Stomach (tissue), 9 donors: ENCODE results near the gene PAPLN. TPM values are rescaled to one million over a fixed set of nuclear protein-coding genes. Genes with fewer than 3 reads are reported as not detected.

Source experiments
- DNase-seq, 2 donors: peaks; one replicate each; pipeline versions ENCODE4 v3.0.0 to v3.0.0-alpha.2; 2013 to 2019
- H3K27ac ChIP-seq, 5 donors: fragments of 200-600 bp in 4 of 5; sonication (generic) in 4 of 5; one replicate each; pipeline ENCODE4 v1.5.1; 2013 to 2019; ENCODE audit warnings: mild to moderate bottlenecking in 1 of 5, moderate library complexity in 1 of 5
- H3K27me3 ChIP-seq, 3 donors: fragments of 200-600 bp; sonication (generic); one replicate each; pipeline ENCODE4 v1.5.1; 2017 to 2019; ENCODE audit warnings: mixed run types in 1 of 3
- H3K36me3 ChIP-seq, 4 donors: fragments of 200-600 bp; sonication (generic); 1 replicate in 3 of 4; 2 replicates in 1 of 4; pipeline ENCODE4 v1.5.1; 2016 to 2019
- H3K4me1 ChIP-seq, 4 donors: fragments of 200-600 bp; sonication (generic); one replicate each; pipeline ENCODE4 v1.5.1; 2016 to 2019
- H3K4me3 ChIP-seq, 4 donors: fragments of 200-600 bp; sonication (generic) in 3 of 4; one replicate each; pipeline ENCODE4 v1.5.1; 2016 to 2019; ENCODE audit warnings: mild to moderate bottlenecking in 1 of 4
- H3K9me3 ChIP-seq, 4 donors: fragments of 200-600 bp; sonication (generic); one replicate each; pipeline ENCODE4 v1.5.1; 2016 to 2019
- CTCF ChIP-seq, 7 experiments: fragments of 450-650 bp in 4 of 7; fragments of 200-600 bp in 3 of 7; sonication (generic) in 3 of 7; IDR thresholded peaks; one replicate each; pipeline ENCODE4 v1.5.1; 2016 to 2019; ENCODE audit warnings: antibody characterized with exemption in 7 of 7, control low read depth in 2 of 7, mild to moderate bottlenecking in 1 of 7
- EP300 ChIP-seq: sonication (generic); formaldehyde crosslinking; IDR thresholded peaks from one replicate; pipeline ENCODE4 v1.6.1; 2017; ENCODE audit warnings: antibody characterized with exemption
- POLR2A ChIP-seq, 4 donors: fragments of 450-650 bp; IDR thresholded peaks; one replicate each; pipeline ENCODE4 v1.6.1; 2016; ENCODE audit warnings: antibody characterized with exemption in 4 of 4, control low read depth in 2 of 4, mild to moderate bottlenecking in 1 of 4, moderate library complexity in 1 of 4
- POLR2AphosphoS5 ChIP-seq, 3 donors: sonication (generic); formaldehyde crosslinking; IDR thresholded peaks; one replicate each; pipeline ENCODE4 v1.6.1; 2016; ENCODE audit warnings: antibody characterized with exemption in 3 of 3
- WGBS, 5 donors: extraction: QIAGEN DNeasy Blood & Tissue Kit in 3 of 5; methylation state at CpG; one replicate each; pipeline versions ENCODE4 v1.1.5 to v1.1.7; 2013 to 2018; 5-methylcytosine and 5-hydroxymethylcytosine counted together
- intact Hi-C: fragments of 100-400 bp; cut with DNase I; formaldehyde crosslinking; loops from one replicate; pipeline ENCODE4 v1.15.1; 2023; ENCODE audit warnings: low total_unique reads
- polyA plus RNA-seq, 3 donors: library from polyadenylated mRNA; stranded (reverse); fragments of 200-250 nt; gene quantifications; one replicate each; pipeline ENCODE4 v1.2.3, GENCODE V29; 2013
- total RNA-seq, 5 donors: library from RNA; depleted of rRNA; stranded (reverse); fragments of >200 nt; gene quantifications; one replicate each; pipeline versions ENCODE4 v1.1.0 to v1.2.3, GENCODE V29; 2014 to 2016
- donor health status: healthy with polysubstance abuse.
- donor health status: Bipolar disorder and iron deficiency.
- donor health status: healthy.

PAPLN gene
- total and polyA plus RNA-seq, 8 donors: 1.1 to 53.1 (median 8.0) TPM

- peaks cover 0 to 17% (median 2%) of the 10 kb centered on the region in 3 donors for H3K27me3 ChIP-seq
- peak; percentile 62 to 85 for DNase-seq
- TF ChIP-seq EP300: no peak
- TF ChIP-seq POLR2A (IDR thresholded peaks at IDR 0.05): no peak
- TF ChIP-seq POLR2AphosphoS5 (IDR thresholded peaks at IDR 0.05): peak in 1 of 3 donors; percentile 7
- peak overlapping the region; percentile 48 to 58 (median 52) for H3K4me3 ChIP-seq
- WGBS, 5 donors: 10 to 32% (median 19%) methylated on average over 30 to 64 of the region's 64 CpGs
- peaks cover 11 to 47% (median 31%) of the 10 kb centered on the region in 4 donors for H3K4me1 ChIP-seq
- intact Hi-C loops: no loop called here
- H3K36me3 ChIP-seq: peaks cover 0 to 17% (median 8%) of the 10 kb centered on the region in 4 donors
- no peaks in the 10 kb centered on the region for H3K9me3 ChIP-seq
- H3K27ac ChIP-seq: peak overlapping the region in 1 of 5 donors; percentile 42
Measured at GRCh38 chr14:73245480-73246325, 8.4 kb downstream of the PAPLN start.

DNA sequence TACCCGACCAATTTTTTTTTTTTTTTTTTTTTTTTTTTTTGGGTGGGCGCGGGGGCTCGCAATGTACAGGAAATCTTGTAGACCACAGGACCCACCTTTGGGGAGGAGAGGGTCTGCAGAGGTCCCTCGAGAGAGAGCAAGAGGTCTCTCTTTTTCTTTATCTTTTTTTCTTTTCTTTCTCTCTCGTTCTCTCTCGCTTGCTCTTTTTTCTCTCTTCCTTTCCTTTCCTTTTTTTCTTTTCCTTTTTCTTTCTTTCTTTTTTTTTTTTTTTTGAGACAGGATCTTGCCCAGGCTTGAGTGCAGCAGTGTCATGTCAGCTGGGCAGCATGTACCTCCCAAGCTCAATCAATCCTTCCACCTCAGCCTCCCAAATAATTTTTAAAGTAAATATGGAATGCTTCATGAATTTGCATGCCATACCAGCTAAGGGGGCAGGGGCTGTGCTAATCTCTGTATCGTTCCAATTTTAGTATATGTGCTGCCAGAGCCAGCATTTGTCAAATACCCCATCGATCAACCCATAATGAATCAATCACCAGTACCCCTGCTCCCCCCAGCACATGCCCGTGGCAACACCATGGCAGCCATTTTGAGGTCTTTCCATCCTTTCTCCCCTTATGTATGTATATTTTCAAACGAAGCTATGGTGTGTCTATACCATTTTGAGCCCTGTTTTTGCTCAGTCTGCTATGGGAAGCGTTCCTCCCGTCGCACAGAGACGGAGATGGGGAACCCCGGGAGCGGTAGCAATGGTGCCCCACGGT is 9.3 kb downstream of the PAPLN start:
- Histone ChIP-seq H3K27ac (no peak overlapping the region), H3K27me3 (peaks cover 0 to 8% (median 0%) of the 10 kb centered on the region in 3 donors), H3K36me3 (peaks cover 0 to 26% (median 12%) of the 10 kb centered on the region in 4 donors), H3K4me1 (peaks cover 11 to 38% (median 24%) of the 10 kb centered on the region in 4 donors), H3K9me3 (no peaks in the 10 kb centered on the region), H3K4me3 (peak overlapping the region; percentile 48 to 58 (median 52))
- WGBS, 5 donors: 74 to 78% (median 75%) methylated on average over 16 to 18 of the region's 18 CpGs
- TF ChIP-seq POLR2AphosphoS5 (IDR thresholded peaks at IDR 0.05) (no peak), POLR2A (IDR thresholded peaks at IDR 0.05) (no peak), CTCF (IDR thresholded peaks at IDR 0.05) (no peak), EP300 (no peak)
- no peak for DNase-seq
- intact Hi-C loops: no loop called here

DNA sequence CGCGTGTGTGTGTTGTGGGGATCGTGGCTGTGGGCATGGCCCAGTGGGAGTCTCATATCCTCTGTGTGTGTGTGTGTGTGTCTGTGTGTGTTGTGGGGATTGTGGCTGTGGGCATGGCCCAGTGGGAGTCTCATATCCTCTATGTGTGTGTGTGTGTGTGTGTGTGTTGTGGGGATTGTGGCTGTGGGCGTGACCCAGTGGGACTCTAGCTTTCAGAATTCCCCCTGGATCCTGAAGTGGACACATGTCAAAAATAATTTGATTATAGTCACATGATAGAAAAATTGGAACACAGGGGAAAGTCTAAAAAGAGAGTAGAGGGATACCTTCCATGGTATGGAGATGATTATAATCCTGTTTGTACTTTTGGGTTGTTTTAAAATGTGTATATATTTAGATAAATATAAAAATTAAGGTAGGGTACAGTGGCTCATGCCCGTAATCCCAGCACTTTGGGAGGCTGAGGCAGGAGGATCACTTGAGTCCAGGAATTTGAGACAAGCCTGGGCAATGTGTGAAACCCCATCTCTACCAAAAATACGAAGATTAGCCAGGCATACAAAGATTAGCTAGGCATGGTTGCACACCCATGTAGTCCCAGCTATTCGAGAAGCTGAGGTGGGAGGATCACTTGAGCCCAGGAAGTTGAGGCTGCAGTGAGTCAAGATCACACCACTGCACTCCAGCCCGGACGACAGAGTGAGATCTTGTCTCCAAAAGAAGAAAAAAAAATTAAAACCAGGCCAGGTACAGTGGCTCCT is 11.0 kb downstream of the PAPLN start:
- Histone ChIP-seq H3K27ac (no peak overlapping the region), H3K9me3 (no peaks in the 10 kb centered on the region), H3K27me3 (peaks cover 0 to 6% (median 0%) of the 10 kb centered on the region in 3 donors), H3K4me3 (no peak overlapping the region), H3K36me3 (peaks cover 0 to 43% (median 18%) of the 10 kb centered on the region in 4 donors), H3K4me1 (peaks cover 11 to 24% (median 13%) of the 10 kb centered on the region in 4 donors)
- TF ChIP-seq POLR2A (IDR thresholded peaks at IDR 0.05): no peak
- TF ChIP-seq EP300: no peak
- no peak for TF ChIP-seq POLR2AphosphoS5 (IDR thresholded peaks at IDR 0.05)
- no peak for TF ChIP-seq CTCF (IDR thresholded peaks at IDR 0.05)
- DNase-seq: no peak
- 49 to 74% (median 68%) methylated on average over 6 to 9 of the region's 9 CpGs for WGBS, 5 donors
- intact Hi-C loops: no loop called here

- no peak for TF ChIP-seq EP300
- no peak for TF ChIP-seq POLR2AphosphoS5 (IDR thresholded peaks at IDR 0.05)
- TF ChIP-seq CTCF (IDR thresholded peaks at IDR 0.05): no peak
- no peak for TF ChIP-seq POLR2A (IDR thresholded peaks at IDR 0.05)
- DNase-seq: no peak
- WGBS, 5 donors: 90 to 100% (median 100%) methylated on average over 1 of the region's 1 CpG
- H3K4me1 ChIP-seq: peaks cover 10 to 22% (median 11%) of the 10 kb centered on the region in 4 donors
- H3K27ac ChIP-seq: no peak overlapping the region
- H3K4me3 ChIP-seq: no peak overlapping the region
- peaks cover 0 to 51% (median 18%) of the 10 kb centered on the region in 4 donors for H3K36me3 ChIP-seq
- no peaks in the 10 kb centered on the region for H3K9me3 ChIP-seq
- intact Hi-C loops: no loop called here
- H3K27me3 ChIP-seq: peaks cover 0 to 6% (median 0%) of the 10 kb centered on the region in 3 donors
Measured at GRCh38 chr14:73249108-73249507, 11.8 kb downstream of the PAPLN start.
